Neural progenitor cell (in vitro differentiated cells): ENCODE data around the gene SIRT5. TPM values are rescaled to one million over a fixed set of nuclear protein-coding genes. Genes with fewer than 3 reads are reported as not detected.

Source experiments
- DNase-seq: peaks from one replicate; pipeline ENCODE4 v3.0.0-alpha.2; 2016; ENCODE audit warnings: low spot score
- H2AFZ ChIP-seq: fragments of 200-600 bp; sonication (generic); replicated peaks from 2 replicates; pipeline ENCODE4 v1.6.1; 2016; ENCODE audit warnings: antibody characterized with exemption
- H3F3A ChIP-seq: fragments of 200-600 bp; sonication (generic); 2 replicates; pipeline ENCODE4 v1.6.1; 2016; ENCODE audit warnings: antibody characterized with exemption, low read depth
- H3K27ac ChIP-seq: fragments of 200-600 bp; sonication (generic); 2 replicates; pipeline ENCODE4 v1.5.1; 2016; ENCODE audit warnings: mild to moderate bottlenecking
- H3K27me3 ChIP-seq: fragments of 200-600 bp; sonication (generic); 2 replicates; pipeline ENCODE4 v1.6.1; 2016; ENCODE audit warnings: mild to moderate bottlenecking, moderate library complexity
- H3K36me3 ChIP-seq: fragments of 200-600 bp; sonication (generic); 2 replicates; pipeline ENCODE4 v1.5.1; 2016
- H3K4me1 ChIP-seq: fragments of 200-600 bp; sonication (generic); 2 replicates; pipeline ENCODE4 v1.6.1; 2016; ENCODE audit warnings: mixed run types
- H3K4me2 ChIP-seq: fragments of 200-600 bp; sonication (generic); 2 replicates; pipeline ENCODE4 v1.6.1; 2016
- H3K4me3 ChIP-seq: fragments of 200-600 bp; sonication (generic); 2 replicates; pipeline ENCODE4 v1.5.1; 2016
- H3K79me2 ChIP-seq: fragments of 200-600 bp; sonication (generic); 2 replicates; pipeline ENCODE4 v1.6.1; 2016; ENCODE audit warnings: low read depth
- H3K9ac ChIP-seq: fragments of 200-600 bp; sonication (generic); 2 replicates; pipeline ENCODE4 v1.6.1; 2016
- H3K9me3 ChIP-seq: fragments of 200-600 bp; sonication (generic); 2 replicates; pipeline ENCODE4 v1.5.1; 2016; ENCODE audit warnings: low read depth
- H4K20me1 ChIP-seq: fragments of 200-600 bp; sonication (generic); 2 replicates; pipeline ENCODE4 v1.6.1; 2016; ENCODE audit warnings: low read depth
- H3K27ac Mint-ChIP-seq: 3 replicates; pipeline ENCODE4 v1.8.0; 2021; ENCODE audit warnings: mixed read lengths
- H3K27me3 Mint-ChIP-seq: 2 replicates; pipeline ENCODE4 v1.8.0; 2022; ENCODE audit warnings: low read depth, mild to moderate bottlenecking, inconsistent platforms, moderate library complexity, mixed read lengths; ENCODE audit not compliant: insufficient read depth
- H3K36me3 Mint-ChIP-seq: 3 replicates; pipeline ENCODE4 v1.8.0; 2021; ENCODE audit warnings: mixed read lengths
- H3K4me1 Mint-ChIP-seq: 3 replicates; pipeline ENCODE4 v1.8.0; 2021; ENCODE audit warnings: mixed read lengths
- H3K4me3 Mint-ChIP-seq: 3 replicates; pipeline ENCODE4 v1.8.0; 2021; ENCODE audit warnings: mild to moderate bottlenecking, moderate library complexity, mixed read lengths
- H3K9me3 Mint-ChIP-seq: 3 replicates; pipeline ENCODE4 v1.8.0; 2020; ENCODE audit warnings: mixed read lengths
- EZH2 ChIP-seq: fragments of 200-600 bp; sonication (generic); IDR thresholded peaks from 2 replicates; pipeline ENCODE4 v1.6.1; 2017; ENCODE audit warnings: antibody characterized with exemption, mild to moderate bottlenecking, moderate library complexity
- EZH2phosphoT487 ChIP-seq: fragments of 200-600 bp; sonication (generic); IDR thresholded peaks from 2 replicates; pipeline ENCODE4 v1.6.1; 2017; ENCODE audit warnings: antibody characterized with exemption
- total RNA-seq: library from RNA; depleted of rRNA; stranded (reverse); fragments of >200 nt; gene quantifications from 2 replicates; pipeline ENCODE4 v1.2.3, GENCODE V29; 2015; ENCODE audit warnings: low replicate concordance
- TF ChIP-seq, protein P1 (sequence below): fragments of 200-600 bp; sonication (generic); IDR thresholded peaks from 2 replicates; pipeline ENCODE4 v1.5.1; 2017; ENCODE audit warnings: antibody characterized with exemption, mild to moderate bottlenecking

Gene SIRT5
- total RNA-seq, 1 donor from 2014 or later, result 18.2 TPM

GRCh38 chr6:13591205-13591921 is 17.0 kb downstream of the SIRT5 start:
- no peak overlapping the region for H3K27ac Mint-ChIP-seq
- no peak overlapping the region for H3K4me2 ChIP-seq
- no peaks in the 10 kb centered on the region for H3K4me1 ChIP-seq
- H3K27me3 ChIP-seq, result no peaks in the 10 kb centered on the region
- TF ChIP-seq, protein P1, sequence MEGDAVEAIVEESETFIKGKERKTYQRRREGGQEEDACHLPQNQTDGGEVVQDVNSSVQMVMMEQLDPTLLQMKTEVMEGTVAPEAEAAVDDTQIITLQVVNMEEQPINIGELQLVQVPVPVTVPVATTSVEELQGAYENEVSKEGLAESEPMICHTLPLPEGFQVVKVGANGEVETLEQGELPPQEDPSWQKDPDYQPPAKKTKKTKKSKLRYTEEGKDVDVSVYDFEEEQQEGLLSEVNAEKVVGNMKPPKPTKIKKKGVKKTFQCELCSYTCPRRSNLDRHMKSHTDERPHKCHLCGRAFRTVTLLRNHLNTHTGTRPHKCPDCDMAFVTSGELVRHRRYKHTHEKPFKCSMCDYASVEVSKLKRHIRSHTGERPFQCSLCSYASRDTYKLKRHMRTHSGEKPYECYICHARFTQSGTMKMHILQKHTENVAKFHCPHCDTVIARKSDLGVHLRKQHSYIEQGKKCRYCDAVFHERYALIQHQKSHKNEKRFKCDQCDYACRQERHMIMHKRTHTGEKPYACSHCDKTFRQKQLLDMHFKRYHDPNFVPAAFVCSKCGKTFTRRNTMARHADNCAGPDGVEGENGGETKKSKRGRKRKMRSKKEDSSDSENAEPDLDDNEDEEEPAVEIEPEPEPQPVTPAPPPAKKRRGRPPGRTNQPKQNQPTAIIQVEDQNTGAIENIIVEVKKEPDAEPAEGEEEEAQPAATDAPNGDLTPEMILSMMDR, result no peak
- TF ChIP-seq EZH2phosphoT487, result no peak
- TF ChIP-seq EZH2, result no peak
- H3K4me1 Mint-ChIP-seq, result no peaks in the 10 kb centered on the region
- H2AFZ ChIP-seq, result no peak overlapping the region
- no peaks in the 10 kb centered on the region for H3K9me3 ChIP-seq
- no peak overlapping the region for H3K9ac ChIP-seq
- no peaks in the 10 kb centered on the region for H3K36me3 ChIP-seq
- peaks cover 7% of the 10 kb centered on the region for H3K36me3 Mint-ChIP-seq
- H3K27me3 Mint-ChIP-seq, result no peaks in the 10 kb centered on the region
- H3K9me3 Mint-ChIP-seq, result no peaks in the 10 kb centered on the region
- H3F3A ChIP-seq, result no peaks in the 10 kb centered on the region
- no peaks in the 10 kb centered on the region for H3K79me2 ChIP-seq
- no peak for DNase-seq
- no peak overlapping the region for H3K27ac ChIP-seq
- no peak overlapping the region for H3K4me3 Mint-ChIP-seq
- H3K4me3 ChIP-seq, result no peak overlapping the region
- no peaks in the 10 kb centered on the region for H4K20me1 ChIP-seq

GRCh38 chr6:13593103-13593502 is 18.7 kb downstream of the SIRT5 start:
- Histone ChIP-seq H3K4me3 (no peak overlapping the region), H4K20me1 (no peaks in the 10 kb centered on the region), H3K27ac (no peak overlapping the region), H3K27me3 (no peaks in the 10 kb centered on the region), H2AFZ (no peak overlapping the region), H3K4me2 (no peak overlapping the region), H3K9me3 (no peaks in the 10 kb centered on the region), H3K79me2 (no peaks in the 10 kb centered on the region), H3F3A (no peaks in the 10 kb centered on the region), H3K9ac (no peak overlapping the region), H3K4me1 (no peaks in the 10 kb centered on the region), H3K36me3 (no peaks in the 10 kb centered on the region)
- no peak for DNase-seq
- no peak overlapping the region for H3K4me3 Mint-ChIP-seq
- TF ChIP-seq, protein P1, result no peak
- TF ChIP-seq EZH2, result no peak
- no peak for TF ChIP-seq EZH2phosphoT487
- peaks cover 8% of the 10 kb centered on the region for H3K36me3 Mint-ChIP-seq
- no peak overlapping the region for H3K27ac Mint-ChIP-seq
- no peaks in the 10 kb centered on the region for H3K27me3 Mint-ChIP-seq
- no peaks in the 10 kb centered on the region for H3K9me3 Mint-ChIP-seq
- no peaks in the 10 kb centered on the region for H3K4me1 Mint-ChIP-seq

DNA sequence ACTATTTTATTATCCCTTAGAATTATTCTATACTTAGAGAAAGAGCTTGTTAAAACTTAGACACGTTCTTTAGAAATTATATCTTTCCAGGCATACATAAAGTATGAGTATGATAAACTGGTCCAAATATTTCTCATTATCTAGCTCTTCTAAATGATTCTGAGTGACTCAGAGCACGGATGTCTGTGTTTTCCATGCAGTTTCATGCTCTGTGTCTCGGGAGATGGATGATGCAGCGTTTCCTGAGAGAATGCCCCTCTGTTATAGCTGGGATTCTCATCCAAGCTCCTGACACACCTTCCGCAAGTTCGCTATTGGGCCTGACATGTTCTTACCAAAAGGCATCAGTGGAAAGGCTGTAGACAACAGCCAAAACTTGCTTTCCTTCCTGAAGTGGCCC is 19.3 kb downstream of the SIRT5 start:
- H4K20me1 ChIP-seq, result no peaks in the 10 kb centered on the region
- Mint-ChIP-seq H3K27me3 (no peaks in the 10 kb centered on the region), H3K4me1 (no peaks in the 10 kb centered on the region), H3K9me3 (no peaks in the 10 kb centered on the region), H3K36me3 (peaks cover 11% of the 10 kb centered on the region), H3K27ac (no peak overlapping the region), H3K4me3 (no peak overlapping the region)
- H3K4me3 ChIP-seq, result no peak overlapping the region
- no peaks in the 10 kb centered on the region for H3K4me1 ChIP-seq
- no peaks in the 10 kb centered on the region for H3K36me3 ChIP-seq
- no peak overlapping the region for H3K4me2 ChIP-seq
- H3F3A ChIP-seq, result no peaks in the 10 kb centered on the region
- TF ChIP-seq EZH2 (no peak), EZH2phosphoT487 (no peak)
- TF ChIP-seq, protein P1, result no peak
- H3K79me2 ChIP-seq, result no peaks in the 10 kb centered on the region
- no peaks in the 10 kb centered on the region for H3K27me3 ChIP-seq
- no peak overlapping the region for H2AFZ ChIP-seq
- no peak overlapping the region for H3K9ac ChIP-seq
- no peaks in the 10 kb centered on the region for H3K9me3 ChIP-seq
- H3K27ac ChIP-seq, result no peak overlapping the region
- DNase-seq, result no peak
